NK-92 treated with Interleukin-12 subunit alpha and Interleukin-12 subunit beta, amount 100 ng/mL, for 24 hours (cell line): Measurements from ENCODE around the gene ADGRL3.
"Not testable (repeated sequence)": the region's sequence is repeated elsewhere in the genome, so short reads cannot be mapped to it uniquely, and the experiment has no call there.

Experiments used
- DNase-seq: peaks from one replicate; lab custom pipeline; 2025; lab: John Stamatoyannopoulos, UW

Gene ADGRL3

DNA sequence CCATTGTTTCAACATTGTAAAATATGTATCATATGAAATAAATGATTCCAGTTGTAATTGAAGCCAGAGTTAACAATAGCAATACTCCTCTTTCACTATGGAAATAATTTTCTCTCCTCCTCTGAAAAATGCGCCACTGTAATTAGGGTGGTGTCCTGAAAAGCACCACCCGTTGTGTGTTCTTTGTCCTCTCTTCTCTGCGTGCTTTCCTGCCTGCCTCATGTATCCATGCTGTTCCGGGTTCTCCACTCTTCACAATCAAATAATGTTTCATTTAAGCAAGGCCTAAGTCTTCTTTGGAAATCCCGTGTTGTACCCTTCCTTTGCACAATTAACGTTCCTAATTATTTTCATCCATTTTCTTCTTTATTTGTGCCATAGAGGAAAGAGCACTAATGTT, 293.3 kb downstream of the ADGRL3 start:
- DNase-seq = no peak

DNA sequence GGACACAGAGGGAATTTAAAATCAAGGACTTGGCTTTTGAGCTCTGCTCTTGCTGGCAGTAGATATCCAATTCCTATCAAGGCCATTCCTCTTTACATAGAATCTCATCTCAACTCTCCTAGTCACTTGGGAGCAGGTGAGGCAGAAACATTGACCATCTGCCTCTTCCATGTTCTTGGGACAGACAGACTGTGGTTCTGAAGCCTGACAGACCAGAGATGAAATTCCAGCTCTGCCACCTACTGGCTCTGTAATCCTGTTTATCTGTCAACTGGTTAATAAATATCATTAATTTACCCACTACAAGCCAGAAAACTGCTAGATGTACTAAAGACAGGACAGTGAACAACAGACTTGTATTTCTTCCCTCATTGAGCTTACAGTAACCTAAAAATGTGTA, 300.8 kb downstream of the ADGRL3 start:
- DNase-seq = no peak

DNA sequence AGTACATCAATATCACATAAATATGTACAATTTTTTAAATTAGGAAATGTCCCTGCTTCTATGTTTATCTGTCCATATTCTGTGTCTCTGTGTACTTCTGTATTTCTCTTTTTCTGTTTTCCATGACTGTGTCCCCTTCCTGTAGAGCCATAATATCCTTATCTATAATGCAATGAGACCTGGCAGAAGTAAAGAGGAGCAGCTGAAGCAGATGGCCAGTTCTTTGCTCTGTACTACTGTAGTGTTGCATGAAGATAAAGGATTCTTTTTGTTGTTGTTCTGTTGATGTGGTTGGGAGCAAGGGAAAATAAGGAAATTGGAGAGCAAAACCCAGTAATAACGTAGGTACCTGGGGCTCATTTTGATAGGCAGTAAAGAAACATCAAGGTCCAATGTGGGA, 301.7 kb downstream of the ADGRL3 start:
- DNase-seq = no peak

DNA sequence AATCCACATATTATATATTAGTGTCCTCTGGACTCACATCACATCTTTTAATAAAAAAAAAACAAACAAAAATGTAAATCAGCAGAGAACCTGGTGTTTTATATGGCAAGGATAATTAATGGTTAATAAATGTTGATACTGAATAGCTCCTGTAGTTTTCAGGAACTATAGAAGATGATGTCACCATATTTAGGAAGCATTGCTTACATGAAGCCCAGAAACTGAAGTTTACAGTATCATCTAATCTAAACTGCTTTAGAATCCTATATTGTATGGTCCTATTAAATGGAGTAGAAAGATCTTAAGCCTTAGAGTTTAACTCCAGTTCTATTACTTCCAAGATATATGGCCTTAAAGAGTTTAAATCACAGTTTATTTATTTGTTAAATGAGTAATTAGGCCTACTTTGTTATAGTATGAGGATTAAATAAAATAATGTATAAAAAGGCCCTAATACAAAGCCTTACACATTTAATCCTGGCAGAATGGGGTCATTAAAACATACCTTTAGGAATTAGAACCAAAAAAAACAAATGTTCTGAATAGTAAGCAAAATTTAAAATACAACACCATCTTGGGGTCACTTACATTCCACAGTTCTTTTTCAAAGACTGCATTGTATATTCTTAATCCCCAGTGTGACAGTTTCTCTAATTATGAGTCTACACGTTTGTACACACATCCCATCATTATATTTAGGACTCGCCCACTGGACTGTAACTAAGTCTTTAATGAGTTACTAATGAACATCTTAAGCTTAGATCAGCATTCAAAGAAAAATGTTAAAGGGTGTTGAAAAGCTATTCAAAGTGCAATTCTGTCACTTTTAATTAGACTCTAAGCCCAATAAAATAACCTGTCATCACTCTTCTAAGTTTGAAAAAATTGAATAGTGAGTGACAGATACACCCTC, 305.9 kb downstream of the ADGRL3 start:
- no peak for DNase-seq

DNA sequence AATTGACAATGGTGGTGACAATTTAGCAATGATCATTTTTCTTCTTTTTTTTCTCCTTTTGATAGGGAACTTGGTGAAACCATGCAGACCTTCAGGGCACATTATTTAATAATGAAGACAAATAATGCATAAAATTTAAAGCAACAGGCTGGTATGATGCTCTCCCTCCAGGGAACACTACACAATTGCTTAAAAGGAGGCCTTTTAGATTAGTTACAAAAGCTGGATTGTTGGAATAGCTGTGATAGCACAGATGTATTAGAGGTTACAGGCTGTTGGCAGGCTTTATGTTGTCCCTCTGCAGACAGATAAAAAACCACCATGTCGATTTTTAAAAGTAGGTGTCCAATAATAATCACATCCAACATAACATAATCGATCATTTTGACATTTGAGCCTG, 307.0 kb downstream of the ADGRL3 start:
- no peak for DNase-seq

DNA sequence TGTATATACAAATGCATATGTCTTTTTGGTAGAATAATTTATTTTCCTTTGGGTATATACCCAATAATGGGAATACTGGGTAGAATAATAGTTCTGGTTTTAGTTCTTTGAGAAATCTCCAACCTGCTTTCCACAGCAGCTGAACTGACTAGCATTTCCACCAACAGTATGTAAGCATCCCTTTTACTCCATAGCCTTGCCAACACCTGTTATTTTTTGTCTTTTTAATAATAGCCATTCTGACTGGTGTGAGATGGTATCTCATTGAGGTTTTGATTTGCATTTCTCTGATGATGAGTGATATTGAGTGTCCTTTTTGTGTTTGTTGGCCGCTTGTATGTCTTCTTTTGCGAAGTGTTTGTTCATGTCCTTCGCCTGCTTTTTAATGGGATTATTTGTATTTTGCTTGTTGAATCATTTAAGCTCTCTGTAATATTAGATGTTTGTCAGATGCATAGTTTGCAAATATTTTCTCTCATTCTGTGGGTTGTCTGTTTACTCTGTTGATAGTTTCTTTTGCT, 309.7 kb downstream of the ADGRL3 start:
- DNase-seq = not testable (repeated sequence)

DNA sequence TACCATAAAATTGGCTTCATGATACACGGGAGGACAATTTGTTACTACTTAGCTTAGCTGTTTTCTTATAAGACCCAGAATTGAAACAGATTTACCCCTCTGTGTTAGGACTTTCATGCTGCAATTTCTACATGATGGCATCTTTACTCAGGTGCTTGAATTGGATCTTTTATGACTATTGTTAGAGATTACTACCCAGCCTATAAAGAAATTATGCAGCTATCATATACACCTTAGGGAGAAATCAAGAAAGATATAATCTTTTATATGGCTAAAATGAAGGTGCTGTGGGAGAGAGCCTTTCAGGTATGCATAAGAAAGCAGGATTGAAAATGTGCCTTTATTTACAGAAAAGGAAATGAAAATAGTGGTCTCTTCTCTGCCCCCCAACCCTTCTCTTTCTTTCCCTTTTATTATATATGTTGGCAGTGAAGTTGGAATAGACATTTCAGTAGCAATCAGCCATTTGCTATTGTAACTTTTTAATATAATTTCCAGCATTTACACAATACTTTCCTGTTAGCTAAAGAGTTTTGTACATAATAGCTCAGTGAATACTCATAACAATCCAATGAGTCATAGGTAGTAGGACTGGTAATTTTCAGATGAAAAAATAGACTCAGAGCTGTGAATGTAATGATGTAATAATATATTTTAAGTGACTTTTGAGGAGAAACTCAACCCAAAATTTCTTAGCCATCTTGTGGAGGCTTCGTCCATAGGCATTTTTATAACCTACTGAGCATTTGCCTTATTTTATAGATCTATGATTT, 311.8 kb downstream of the ADGRL3 start:
- DNase-seq = no peak

DNA sequence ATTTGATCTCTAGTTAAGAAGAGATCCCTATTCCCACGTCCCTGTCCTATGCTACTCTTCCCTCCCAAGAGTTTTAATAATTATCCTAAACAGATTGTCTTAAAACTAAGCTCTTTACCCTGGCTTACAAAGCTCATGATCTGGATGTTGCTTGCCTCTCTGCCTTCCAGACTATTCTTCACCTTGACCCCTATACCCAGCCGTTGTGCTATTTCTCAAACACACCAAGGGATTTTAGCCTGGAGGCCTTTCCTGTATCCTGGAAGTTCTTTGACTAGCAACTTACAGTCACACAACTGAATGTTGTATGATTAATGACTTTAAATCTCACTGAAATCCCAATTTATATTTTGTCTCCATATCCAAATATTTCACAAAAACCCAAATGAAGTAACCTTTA, 314.9 kb downstream of the ADGRL3 start:
- DNase-seq = no peak

DNA sequence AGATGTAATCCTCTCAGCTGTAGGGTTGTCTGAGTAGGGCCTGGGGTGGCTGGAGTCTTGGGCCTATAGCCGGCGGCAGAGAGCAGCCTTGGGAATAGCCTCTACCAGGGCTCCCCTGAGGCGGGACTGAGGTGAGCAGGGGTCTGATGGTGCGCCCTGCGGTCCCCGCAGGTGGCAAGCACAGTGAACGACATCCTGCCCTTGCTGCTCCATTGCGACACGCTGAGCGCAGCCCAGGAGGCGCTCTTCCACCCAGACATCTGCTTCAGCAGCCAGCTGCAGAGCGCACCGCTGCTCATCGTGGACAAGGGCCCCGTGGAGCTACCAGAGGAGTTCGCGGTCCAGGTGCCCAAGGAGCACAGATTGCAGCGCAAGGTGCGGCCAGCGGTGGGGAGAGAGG, 317.0 kb downstream of the ADGRL3 start:
- DNase-seq = no peak

DNA sequence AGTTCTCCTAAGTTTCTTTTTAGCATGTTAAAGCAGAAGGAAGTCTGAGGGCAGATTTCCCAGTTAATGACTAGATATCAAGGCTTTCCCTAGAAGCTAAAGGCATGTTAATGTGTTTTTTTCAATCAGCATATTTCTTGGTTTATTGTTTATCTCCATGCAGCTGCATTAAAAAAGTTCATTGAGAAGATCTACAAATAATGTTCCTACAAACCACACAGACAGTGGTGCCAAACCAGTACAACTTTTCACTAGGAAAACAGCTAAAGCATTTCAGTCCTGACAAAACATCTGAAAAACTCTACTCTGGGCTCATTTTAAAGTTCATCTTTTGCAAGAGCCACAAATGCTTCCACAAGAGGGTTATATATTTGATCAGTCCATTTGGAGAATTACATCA, 320.0 kb downstream of the ADGRL3 start:
- no peak for DNase-seq

DNA sequence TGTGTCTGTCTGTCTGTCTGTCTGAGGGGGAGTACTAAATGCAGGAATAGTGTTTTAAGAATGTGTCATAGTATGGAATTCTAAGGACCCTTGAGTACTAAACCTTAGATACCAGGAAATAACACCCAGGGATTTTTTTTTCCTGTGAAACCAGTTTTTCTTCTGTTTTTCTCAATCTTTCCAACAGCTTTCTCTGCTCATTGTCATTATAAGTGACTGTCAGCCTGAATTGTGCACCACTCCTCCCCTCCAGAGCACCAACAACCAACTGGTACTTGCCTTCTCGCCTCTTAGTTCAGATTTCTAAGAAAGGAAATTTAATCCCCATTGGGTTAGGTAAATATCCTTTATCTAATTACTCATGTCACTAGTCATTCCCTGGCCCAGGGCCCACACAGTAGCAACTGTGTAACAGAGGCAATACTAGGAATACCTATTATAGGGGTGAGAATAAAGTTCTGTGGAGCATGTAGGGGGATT, 320.6 kb downstream of the ADGRL3 start:
- DNase-seq = no peak

DNA sequence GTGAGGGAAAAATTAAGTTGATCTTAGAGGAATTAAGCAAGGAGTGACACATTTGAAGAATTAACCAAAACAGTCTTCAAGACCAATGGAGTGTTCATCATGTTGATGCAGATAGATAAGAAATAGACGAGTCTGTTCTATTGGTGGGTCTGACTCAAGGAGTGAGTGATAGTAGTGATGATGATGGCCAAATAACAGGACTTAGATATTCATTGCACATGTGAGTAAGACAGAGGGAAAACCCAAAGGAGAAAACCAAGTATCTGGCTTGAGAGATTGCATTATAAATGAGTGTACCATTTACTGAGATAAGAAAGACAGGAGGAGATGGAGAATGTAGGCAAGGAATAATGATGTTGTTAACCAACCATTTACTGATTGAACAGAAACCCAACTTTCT, 321.3 kb downstream of the ADGRL3 start:
- no peak for DNase-seq

DNA sequence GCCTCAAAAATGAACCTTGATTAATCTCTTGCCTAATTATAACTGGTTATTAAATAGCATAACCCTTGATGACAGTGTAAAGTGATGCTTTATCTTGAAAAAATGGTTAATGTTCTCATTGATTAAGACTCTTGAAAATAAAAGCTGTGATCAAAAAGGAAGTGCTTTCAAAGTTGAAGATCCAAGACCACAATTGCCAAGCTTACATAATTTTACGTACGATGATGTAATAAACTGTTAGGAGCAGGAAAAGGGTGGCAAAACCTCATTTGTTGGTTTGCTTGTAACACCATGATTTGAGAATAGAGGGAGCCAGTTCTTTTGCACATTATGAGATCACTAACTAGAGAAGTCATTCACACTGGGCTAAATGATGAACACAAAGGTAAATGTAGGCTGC, 322.2 kb downstream of the ADGRL3 start:
- DNase-seq = no peak

DNA sequence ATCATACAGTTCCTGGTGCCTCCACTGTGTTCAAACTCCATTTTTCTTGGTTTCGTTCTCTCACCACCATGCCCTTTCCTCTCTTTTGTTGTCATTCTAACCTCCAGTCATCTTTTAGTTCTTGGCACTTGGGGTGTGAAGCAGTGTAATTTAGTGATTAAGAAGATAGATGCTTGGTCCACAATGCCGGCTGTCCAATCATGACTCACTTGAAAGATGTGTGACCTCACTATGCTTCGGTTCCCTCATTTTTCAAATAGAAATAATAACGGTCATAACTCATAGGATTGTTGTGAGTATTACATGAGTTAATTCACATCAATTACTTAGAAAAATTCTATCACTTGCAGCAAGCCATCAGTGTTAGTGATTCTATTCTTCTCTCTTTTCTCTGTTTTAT, 327.8 kb downstream of the ADGRL3 start:
- no peak for DNase-seq

DNA sequence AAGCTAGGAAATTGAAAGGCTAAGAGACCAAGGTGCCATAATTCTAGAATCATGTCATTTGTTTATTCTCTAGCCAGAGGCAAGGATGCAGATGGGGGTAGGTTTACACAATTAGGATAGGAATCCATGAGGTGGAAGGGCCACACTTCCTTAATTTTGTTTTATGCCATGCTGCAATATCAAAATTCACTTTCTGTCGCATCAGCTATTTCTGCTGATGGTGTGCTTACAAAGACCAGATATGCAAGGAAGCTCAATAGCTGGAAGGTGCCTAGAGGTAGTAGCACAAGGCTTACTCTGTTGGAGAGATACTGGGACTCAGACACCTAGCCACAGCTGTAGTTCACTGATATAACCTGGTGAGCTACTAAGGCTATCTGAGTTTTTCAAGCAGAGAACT, 328.5 kb downstream of the ADGRL3 start:
- no peak for DNase-seq

DNA sequence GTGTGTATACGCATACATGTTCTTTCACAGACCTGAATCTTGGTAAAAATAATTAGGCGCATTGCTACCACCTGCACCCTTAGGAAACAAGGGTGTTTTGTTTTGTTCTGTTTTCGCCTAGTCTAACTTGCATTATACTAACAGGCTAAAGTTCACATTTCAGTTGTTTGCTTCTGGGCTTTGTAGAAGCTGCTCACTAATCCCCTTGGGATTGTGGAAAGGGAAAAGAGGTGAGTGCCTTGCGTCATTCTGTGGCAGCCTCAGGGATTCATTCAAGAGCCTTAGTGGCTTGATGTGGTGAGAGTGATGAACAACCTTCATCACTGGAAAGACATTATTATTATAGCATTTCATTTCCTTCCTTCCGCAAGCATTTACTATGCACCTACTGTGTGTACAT, 331.1 kb downstream of the ADGRL3 start:
- DNase-seq = no peak

DNA sequence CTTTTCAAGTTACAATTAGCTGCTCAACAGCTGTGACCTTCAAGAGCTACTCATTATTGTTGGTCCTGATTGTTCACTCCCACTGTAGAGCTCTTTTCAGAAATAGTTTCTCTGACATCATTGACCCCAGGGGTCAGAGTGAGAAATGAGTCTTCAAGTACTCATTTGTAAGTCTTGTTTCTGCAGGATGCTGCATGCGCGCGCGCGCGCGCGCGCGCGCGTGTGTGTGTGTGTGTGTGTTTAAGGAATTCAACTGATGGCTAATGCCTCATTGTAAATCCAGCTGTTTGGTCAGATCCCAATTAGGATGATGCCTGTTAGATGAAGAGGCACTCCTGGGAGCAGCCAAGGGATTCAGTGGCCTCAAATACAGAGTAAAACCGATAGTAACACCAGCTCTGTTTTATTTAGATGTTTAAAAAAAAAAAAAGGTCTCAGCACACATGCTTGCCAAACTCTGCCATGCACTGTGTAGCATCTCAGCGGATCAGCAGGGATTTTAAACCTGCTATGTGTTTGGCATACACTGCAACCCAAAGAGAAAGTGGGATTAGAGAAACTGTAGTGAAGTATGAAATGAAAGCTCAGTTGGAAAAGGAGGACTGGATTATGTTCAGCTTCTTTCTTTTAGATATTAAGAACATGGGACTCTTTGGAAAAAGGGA, 332.3 kb downstream of the ADGRL3 start:
- DNase-seq = no peak

DNA sequence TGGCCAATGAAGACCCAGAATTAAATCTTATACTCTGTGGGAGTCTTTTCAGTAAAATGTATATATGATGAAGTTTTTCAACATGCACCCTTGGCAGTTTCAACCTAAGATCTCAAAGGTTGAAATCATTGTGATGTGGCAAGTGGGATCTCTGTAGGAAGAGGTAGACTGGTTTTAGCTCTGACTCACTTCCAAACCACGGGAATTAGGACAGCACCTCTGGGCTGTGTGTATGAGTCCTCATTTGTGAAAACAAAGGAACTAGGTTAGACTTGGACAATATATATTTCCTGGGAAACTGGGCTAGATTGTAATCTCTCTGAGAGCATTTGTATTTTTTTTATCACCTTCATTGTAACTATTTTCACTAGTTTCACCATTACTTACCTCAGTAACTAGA, 333.0 kb downstream of the ADGRL3 start:
- no peak for DNase-seq

DNA sequence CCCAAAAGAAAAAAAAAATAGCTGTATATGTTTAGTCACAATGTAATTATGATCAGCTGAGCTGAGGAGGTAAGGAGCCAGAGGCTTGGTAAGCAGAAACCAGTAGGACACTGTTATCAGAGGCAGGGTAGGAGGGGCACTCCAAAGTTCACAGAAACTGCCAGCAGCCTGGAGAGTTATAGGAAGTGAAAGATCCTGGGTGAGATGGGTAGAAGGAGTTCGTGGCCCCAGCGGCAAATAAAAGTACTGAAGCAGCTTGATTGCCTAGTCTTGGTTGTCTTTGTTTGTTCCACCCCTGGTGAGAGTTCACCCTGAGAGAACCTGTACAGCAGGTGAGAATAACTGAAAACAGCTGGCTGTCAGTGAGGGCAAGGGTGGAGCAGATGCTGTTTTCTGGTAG, 340.8 kb downstream of the ADGRL3 start:
- no peak for DNase-seq

DNA sequence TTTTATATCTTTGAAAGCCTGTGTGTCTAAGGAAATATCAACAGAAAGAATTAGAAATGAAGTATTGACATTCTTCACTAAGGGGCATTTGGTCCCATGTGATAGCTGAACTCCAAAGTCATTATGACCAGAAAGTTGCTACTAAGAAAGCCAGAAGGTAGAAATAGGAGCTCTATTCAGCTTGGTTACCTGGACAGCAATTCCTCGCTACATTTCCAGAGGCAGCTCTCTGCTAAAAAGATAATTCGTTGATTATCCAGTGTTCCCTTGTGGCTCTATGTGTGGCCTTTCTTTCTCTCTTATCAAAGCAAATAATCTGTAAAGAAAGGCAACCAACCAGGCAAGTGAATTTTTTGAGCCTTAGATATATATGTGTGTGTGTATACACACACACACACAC, 341.3 kb downstream of the ADGRL3 start:
- DNase-seq = no peak

DNA sequence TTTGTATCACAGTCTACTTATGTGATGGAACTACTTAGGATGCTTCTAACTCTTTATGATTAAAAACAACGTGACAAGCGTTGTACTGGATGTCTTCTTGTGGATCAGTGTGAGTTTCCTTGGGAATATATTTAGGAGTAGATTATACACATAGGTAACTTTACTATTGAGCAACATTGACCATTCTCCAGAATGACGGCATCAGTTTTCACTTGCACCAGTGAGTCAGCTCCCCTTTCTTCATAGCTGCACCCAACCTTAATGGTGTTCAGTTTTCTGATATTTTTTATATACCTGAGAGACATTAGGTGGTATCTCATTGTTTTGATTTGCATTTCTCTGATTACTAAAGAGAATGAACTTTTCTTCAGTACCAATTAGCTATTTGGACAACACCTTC, 343.9 kb downstream of the ADGRL3 start:
- no peak for DNase-seq

DNA sequence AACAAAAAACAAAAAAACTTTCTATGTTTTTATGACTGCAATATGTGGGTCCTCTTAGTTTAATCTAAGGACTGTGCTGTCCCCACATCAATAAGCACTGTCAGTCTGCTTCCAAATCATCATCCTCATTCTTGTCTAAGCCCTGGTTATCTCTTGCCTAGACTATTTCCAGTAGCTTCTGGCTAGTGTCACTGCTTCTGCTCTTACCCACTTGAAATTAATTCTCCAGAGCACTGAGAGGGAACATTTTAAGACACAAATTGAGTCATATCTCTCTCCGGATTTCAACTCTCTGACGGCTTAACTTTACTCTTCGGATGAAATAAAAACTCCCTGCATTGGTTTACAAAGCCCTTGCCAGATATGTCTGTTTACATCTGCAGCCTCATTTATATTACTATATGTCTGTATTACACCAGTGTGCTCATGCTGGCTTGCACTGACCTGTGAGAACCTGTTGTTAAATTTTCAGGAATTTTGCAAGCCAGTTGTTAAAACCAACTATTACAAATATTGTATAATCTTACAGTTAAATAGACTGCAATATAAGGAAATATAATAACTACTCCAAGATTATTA, 345.9 kb downstream of the ADGRL3 start:
- no peak for DNase-seq
